Loucy (cell line): ENCODE data around the gene LRCH3.

Source experiments
- EZH2phosphoT487 ChIP-seq: fragments of 200-600 bp; IDR thresholded peaks from 2 replicates; pipeline ENCODE4 v1.6.1; 2018; ENCODE audit warnings: antibody characterized with exemption, mild to moderate bottlenecking, moderate library complexity, borderline replicate concordance
- TF ChIP-seq, protein P1 (sequence below): fragments of 200-600 bp; sonication (generic); conservative IDR thresholded peaks from 2 replicates; pipeline ENCODE4 v1.5.1; 2014; ENCODE audit warnings: mild to moderate bottlenecking, antibody characterized with exemption, low read length

DNA sequence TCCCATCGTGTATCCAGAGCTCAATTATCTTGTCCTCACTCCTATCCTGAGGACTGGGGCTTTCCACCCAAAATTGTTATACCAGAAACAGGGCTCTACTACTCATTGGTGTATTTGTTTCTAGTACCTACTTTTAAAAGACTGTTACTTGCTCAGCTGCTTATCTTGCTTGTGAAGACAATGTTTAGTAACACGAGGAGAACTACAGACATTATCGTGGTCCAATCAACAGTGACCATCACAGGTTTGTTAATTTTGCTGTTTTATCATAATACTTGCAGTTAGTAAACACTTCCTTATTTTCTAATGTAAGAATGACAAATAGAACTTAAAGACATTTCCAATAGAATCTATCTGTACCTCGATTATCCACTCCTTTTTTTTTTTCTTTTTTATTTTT lies 13.5 kb downstream of the LRCH3 start:
- TF ChIP-seq, protein P1, sequence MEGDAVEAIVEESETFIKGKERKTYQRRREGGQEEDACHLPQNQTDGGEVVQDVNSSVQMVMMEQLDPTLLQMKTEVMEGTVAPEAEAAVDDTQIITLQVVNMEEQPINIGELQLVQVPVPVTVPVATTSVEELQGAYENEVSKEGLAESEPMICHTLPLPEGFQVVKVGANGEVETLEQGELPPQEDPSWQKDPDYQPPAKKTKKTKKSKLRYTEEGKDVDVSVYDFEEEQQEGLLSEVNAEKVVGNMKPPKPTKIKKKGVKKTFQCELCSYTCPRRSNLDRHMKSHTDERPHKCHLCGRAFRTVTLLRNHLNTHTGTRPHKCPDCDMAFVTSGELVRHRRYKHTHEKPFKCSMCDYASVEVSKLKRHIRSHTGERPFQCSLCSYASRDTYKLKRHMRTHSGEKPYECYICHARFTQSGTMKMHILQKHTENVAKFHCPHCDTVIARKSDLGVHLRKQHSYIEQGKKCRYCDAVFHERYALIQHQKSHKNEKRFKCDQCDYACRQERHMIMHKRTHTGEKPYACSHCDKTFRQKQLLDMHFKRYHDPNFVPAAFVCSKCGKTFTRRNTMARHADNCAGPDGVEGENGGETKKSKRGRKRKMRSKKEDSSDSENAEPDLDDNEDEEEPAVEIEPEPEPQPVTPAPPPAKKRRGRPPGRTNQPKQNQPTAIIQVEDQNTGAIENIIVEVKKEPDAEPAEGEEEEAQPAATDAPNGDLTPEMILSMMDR = no peak
- TF ChIP-seq EZH2phosphoT487 = no peak
